ENCODE data around the gene FOXP1.

The FOXP1 gene

DNA sequence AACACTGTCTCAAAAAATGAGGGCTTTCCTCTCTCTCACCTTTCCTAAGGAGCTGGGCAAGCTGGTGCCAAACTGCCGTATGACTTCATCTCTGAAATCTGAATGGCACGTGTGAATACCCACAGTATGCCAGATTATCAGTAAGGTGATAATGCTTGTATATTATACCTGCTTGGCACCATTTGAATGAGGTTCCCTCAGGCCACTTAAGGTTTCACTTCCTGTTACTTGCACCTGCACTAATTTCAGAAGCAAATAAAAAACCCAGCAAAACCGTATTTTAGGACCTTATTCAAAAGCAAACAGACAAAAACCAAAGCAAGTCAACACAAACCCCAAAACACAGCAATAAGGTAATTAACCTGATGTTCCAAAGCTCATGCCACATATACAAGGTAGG lies 19.7 kb downstream of the FOXP1 start:
- Histone ChIP-seq H3K4me1 (ENCODE audit: insufficient read depth, poor library complexity, severe bottlenecking) (peaks cover 13% of the 10 kb centered on the region), H3K4me3 (ENCODE audit: severe bottlenecking) (no peak overlapping the region), H3K27me3 (ENCODE audit: insufficient read depth, poor library complexity, severe bottlenecking) (no peaks in the 10 kb centered on the region), H3K36me3 (ENCODE audit: low read depth) (peaks cover 29% of the 10 kb centered on the region), H3K9me3 (ENCODE audit: severe bottlenecking) (no peaks in the 10 kb centered on the region), H3K27ac (ENCODE audit: poor library complexity, severe bottlenecking) (no peak overlapping the region)
- no peak for ATAC-seq (ENCODE audit: low read depth)
- no peak for DNase-seq (ENCODE audit: low spot score)
- TF ChIP-seq CTCF (IDR thresholded peaks at IDR 0.05; ENCODE audit: poor library complexity, severe bottlenecking): no peak

DNA sequence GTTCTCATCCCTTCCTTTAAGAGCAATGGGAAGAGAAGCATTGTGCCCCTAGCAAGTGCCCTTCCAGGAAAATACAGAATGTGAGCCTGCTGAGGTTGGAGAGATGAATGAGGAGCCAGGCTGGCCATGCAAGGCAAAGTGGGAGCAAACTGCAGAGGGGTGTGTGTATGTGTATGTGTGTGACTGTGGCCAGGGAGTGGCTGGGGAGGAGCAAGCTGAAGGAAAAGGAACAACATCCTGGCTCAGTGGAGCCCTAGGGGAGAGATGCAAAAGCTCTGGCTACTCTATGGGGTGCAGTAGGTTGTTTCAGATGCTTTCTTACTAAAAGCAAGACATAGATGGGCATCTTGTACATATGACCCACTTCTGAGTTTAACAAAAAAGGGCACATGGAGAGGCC lies 20.6 kb downstream of the FOXP1 start:
- no peaks in the 10 kb centered on the region for H3K27me3 ChIP-seq (ENCODE audit: insufficient read depth, poor library complexity, severe bottlenecking)
- DNase-seq (ENCODE audit: low spot score) (no peak), ATAC-seq (ENCODE audit: low read depth) (no peak)
- TF ChIP-seq CTCF (IDR thresholded peaks at IDR 0.05; ENCODE audit: poor library complexity, severe bottlenecking): no peak
- H3K4me3 ChIP-seq (ENCODE audit: severe bottlenecking): no peak overlapping the region
- H3K36me3 ChIP-seq (ENCODE audit: low read depth): peaks cover 29% of the 10 kb centered on the region
- no peak overlapping the region for H3K27ac ChIP-seq (ENCODE audit: poor library complexity, severe bottlenecking)
- no peaks in the 10 kb centered on the region for H3K9me3 ChIP-seq (ENCODE audit: severe bottlenecking)
- H3K4me1 ChIP-seq (ENCODE audit: insufficient read depth, poor library complexity, severe bottlenecking): peaks cover 13% of the 10 kb centered on the region

DNA sequence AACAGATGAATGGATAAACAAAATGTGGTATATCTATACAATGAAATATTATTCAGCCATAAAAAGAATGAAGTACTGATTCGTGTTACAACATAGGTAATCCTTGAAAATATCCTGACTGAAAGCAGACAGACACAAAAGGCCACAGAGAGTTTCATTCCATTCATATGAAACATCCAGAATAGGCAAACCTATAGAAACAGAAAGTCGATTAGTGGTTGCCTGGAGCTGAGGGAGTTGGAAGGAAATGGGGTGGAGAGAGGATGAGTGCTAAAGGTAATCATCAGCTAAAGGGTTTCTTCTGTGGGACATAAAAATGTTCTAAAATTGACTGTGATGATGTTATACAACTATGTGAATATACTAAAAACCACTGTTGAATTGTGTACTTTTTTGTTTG lies 22.9 kb downstream of the FOXP1 start:
- no peaks in the 10 kb centered on the region for H3K27me3 ChIP-seq (ENCODE audit: insufficient read depth, poor library complexity, severe bottlenecking)
- H3K4me1 ChIP-seq (ENCODE audit: insufficient read depth, poor library complexity, severe bottlenecking): peaks cover 13% of the 10 kb centered on the region
- no peak overlapping the region for H3K4me3 ChIP-seq (ENCODE audit: severe bottlenecking)
- peak overlapping the region; percentile 9 for H3K27ac ChIP-seq (ENCODE audit: poor library complexity, severe bottlenecking)
- peaks cover 24% of the 10 kb centered on the region for H3K36me3 ChIP-seq (ENCODE audit: low read depth)
- H3K9me3 ChIP-seq (ENCODE audit: severe bottlenecking): no peaks in the 10 kb centered on the region
- no peak for TF ChIP-seq CTCF (IDR thresholded peaks at IDR 0.05; ENCODE audit: poor library complexity, severe bottlenecking)
- no peak for DNase-seq (ENCODE audit: low spot score)
- ATAC-seq (ENCODE audit: low read depth): peak; percentile 61; the same call in 2 of the 3 replicates

DNA sequence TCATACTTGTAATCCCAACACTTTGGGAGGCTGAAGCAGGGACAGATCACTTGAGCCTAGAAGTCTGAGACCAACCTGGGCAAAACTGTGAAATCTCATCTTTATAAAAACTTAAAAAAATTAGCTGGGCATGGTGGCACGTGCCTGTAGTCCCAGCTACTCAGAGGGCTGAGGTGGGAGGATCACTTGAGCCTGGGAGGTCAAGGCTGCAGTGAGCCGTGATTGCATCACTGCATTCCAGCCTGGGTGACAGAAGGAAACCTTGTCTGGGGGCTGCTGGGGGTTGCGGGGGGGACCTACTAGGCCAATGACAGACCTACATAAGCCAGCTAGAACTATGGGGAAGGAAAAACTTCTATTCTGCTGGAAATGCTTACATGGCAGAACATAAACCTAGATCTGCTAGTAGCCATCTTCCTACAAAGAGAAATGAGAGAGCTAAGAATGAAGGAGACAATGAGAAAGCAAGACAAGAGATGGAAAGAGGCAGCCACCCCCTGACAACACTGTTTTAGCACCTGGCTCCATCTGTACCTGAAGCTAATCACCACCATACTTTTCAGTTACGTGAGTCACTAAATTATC lies 23.9 kb downstream of the FOXP1 start:
- Histone ChIP-seq H3K36me3 (ENCODE audit: low read depth) (peaks cover 20% of the 10 kb centered on the region), H3K9me3 (ENCODE audit: severe bottlenecking) (no peaks in the 10 kb centered on the region), H3K27me3 (ENCODE audit: insufficient read depth, poor library complexity, severe bottlenecking) (no peaks in the 10 kb centered on the region), H3K27ac (ENCODE audit: poor library complexity, severe bottlenecking) (no peak overlapping the region), H3K4me1 (ENCODE audit: insufficient read depth, poor library complexity, severe bottlenecking) (peaks cover 12% of the 10 kb centered on the region), H3K4me3 (ENCODE audit: severe bottlenecking) (no peak overlapping the region)
- TF ChIP-seq CTCF (IDR thresholded peaks at IDR 0.05; ENCODE audit: poor library complexity, severe bottlenecking): no peak
- ATAC-seq (ENCODE audit: low read depth): no peak
- DNase-seq (ENCODE audit: low spot score): no peak

DNA sequence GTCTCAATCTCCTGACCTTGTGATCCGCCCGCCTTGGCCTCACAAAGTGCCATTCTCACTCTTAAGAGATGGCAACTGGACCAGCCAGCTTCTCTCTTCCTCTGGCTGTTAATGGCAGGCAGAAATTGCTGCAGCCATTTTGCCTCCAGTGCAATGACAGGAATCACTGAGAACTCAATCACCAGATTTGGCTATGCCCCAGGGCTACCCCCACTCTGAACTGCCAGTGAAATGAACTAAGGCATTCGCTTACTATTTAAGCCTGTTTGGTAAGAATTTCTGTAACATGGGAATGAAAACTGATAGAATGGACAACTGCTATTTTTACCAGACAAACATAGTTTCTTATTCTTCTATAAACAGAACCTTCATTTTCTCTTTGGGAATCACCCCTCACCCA lies 24.5 kb downstream of the FOXP1 start:
- DNase-seq (ENCODE audit: low spot score) (no peak), ATAC-seq (ENCODE audit: low read depth) (no peak)
- H3K9me3 ChIP-seq (ENCODE audit: severe bottlenecking): no peaks in the 10 kb centered on the region
- peaks cover 13% of the 10 kb centered on the region for H3K36me3 ChIP-seq (ENCODE audit: low read depth)
- peaks cover 6% of the 10 kb centered on the region for H3K4me1 ChIP-seq (ENCODE audit: insufficient read depth, poor library complexity, severe bottlenecking)
- TF ChIP-seq CTCF (IDR thresholded peaks at IDR 0.05; ENCODE audit: poor library complexity, severe bottlenecking): no peak
- no peak overlapping the region for H3K27ac ChIP-seq (ENCODE audit: poor library complexity, severe bottlenecking)
- H3K27me3 ChIP-seq (ENCODE audit: insufficient read depth, poor library complexity, severe bottlenecking): no peaks in the 10 kb centered on the region
- no peak overlapping the region for H3K4me3 ChIP-seq (ENCODE audit: severe bottlenecking)
